Tibial nerve (tissue), 4 donors: ENCODE measurements around the gene PPIH.
"Not testable (repeated sequence)": the region's sequence is repeated elsewhere in the genome, so short reads cannot be mapped to it uniquely, and the experiment has no call there.

Experiments used
- CTCF ChIP-seq, 5 experiments: fragments of 200-600 bp in 3 of 5; fragments of 450-650 bp in 2 of 5; sonication (generic) in 3 of 5; IDR thresholded peaks; one replicate each; pipeline ENCODE4 v1.5.1; 2016 to 2019; ENCODE audit warnings: antibody characterized with exemption in 5 of 5, mild to moderate bottlenecking in 3 of 5, moderate library complexity in 2 of 5
- EP300 ChIP-seq, 2 donors: sonication (generic); formaldehyde crosslinking; IDR thresholded peaks; one replicate each; pipeline ENCODE4 v1.6.1; 2017; ENCODE audit warnings: antibody characterized with exemption in 2 of 2, mild to moderate bottlenecking in 1 of 2

DNA sequence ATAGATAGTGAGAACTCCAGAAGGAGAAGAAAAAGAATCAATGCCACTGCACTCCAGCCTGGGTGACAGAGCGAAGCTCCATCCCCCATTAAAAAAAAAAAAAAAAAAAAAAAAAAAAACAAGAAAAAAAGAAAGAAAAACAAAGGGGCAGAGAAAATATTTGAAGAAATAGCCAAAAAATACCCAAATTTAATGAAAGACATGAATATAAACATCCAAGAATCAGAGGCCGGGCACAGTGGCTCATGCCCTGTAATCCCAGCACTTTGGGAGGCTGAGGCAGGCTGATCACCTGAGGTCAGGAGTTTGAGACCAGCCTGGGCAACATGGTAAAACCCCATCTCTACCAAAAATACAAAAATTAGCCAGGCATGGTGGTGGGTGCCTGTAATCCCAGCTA, 64.2 kb downstream of the PPIH start:
- not testable (repeated sequence) for TF ChIP-seq CTCF, EP300 (IDR thresholded peaks at IDR 0.05)
